Measurements from ENCODE around the gene PIK3R2. TPM values are rescaled to one million over a fixed set of nuclear protein-coding genes. Genes with fewer than 3 reads are reported as not detected.

PIK3R2 gene
- total RNA-seq, 1 experiment from 2014 or later = 42.8 TPM

- no peak overlapping the region for H4K91ac ChIP-seq (ENCODE audit: insufficient read length, low read depth, low read length)
- Mint-ChIP-seq H3K9me3 (no peaks in the 10 kb centered on the region), H3K4me3 (no peak overlapping the region; a peak in 1 of 5 replicates), H3K27ac (no peak overlapping the region; a peak in 1 of 7 replicates), H3K27me3 (ENCODE audit: low read depth) (peaks cover 4% of the 10 kb centered on the region; the same call in 1 of the 2 replicates), H3K4me1 (peaks cover 19 to 21% of the 10 kb centered on the region in 2 experiments), H3K36me3 (ENCODE audit: insufficient read depth in 1 of 3, low read depth in 3 of 3) (peaks cover 7 to 29% (median 25%) of the 10 kb centered on the region in 3 experiments; a peak in 6 of 7 replicates)
- H3T11ph ChIP-seq (ENCODE audit: low read length) = no peak overlapping the region
- no peak overlapping the region for H3K56ac ChIP-seq (ENCODE audit: insufficient read length, low read depth, low read length)
- TF ChIP-seq CTCF (conservative IDR thresholded peaks at IDR 0.05) = no peak
- H2BK12ac ChIP-seq (ENCODE audit: insufficient read length, low read depth, low read length) = no peak overlapping the region
- H2BK20ac ChIP-seq (ENCODE audit: low read depth, low read length, poor library complexity, severe bottlenecking) = no peak overlapping the region
- H4K5ac ChIP-seq (ENCODE audit: insufficient read length, low read depth, low read length) = no peak overlapping the region
- no peak overlapping the region for H3K4ac ChIP-seq (ENCODE audit: low read depth, low read length)
- no peak for DNase-seq
- no peaks in the 10 kb centered on the region; the same call in 1 of the 2 replicates for H3K4me1 ChIP-seq (ENCODE audit: insufficient read depth, low read length)
- no peak overlapping the region for H2BK5ac ChIP-seq (ENCODE audit: insufficient read length, low read length)
- H3K79me1 ChIP-seq (ENCODE audit: insufficient read depth, low read depth, low read length, poor library complexity, severe bottlenecking) = no peaks in the 10 kb centered on the region
- no peaks in the 10 kb centered on the region for H3K79me2 ChIP-seq (ENCODE audit: insufficient read depth, low read length)
- H3K27me3 ChIP-seq (ENCODE audit: insufficient read depth, low read length) = no peaks in the 10 kb centered on the region
- no CpG with 5 or more reads among the region's 27 CpGs for WGBS (ENCODE audit: extremely low coverage, insufficient read length, low lambda C conversion rate)
- no peak overlapping the region for H3K9ac ChIP-seq (ENCODE audit: extremely low read depth, insufficient read length, low read length)
- no peak overlapping the region for H3K4me2 ChIP-seq (ENCODE audit: insufficient read depth, insufficient read length, low read length)
- no peak overlapping the region for H3K23ac ChIP-seq (ENCODE audit: insufficient read length, low read depth, low read length)
- no peak overlapping the region for H2BK15ac ChIP-seq (ENCODE audit: low read depth, low read length)
- H2AK5ac ChIP-seq (ENCODE audit: insufficient read length, low read length) = no peak overlapping the region
- H4K20me1 ChIP-seq (ENCODE audit: control insufficient read depth, insufficient read depth, insufficient read length) = peaks cover 4% of the 10 kb centered on the region
- H4K8ac ChIP-seq (replicated peaks; ENCODE audit: insufficient read length, low read depth, low read length) = no peak overlapping the region
- H2AFZ ChIP-seq (ENCODE audit: low read length) = no peak overlapping the region
- H3K27ac ChIP-seq (ENCODE audit: insufficient read length, low read depth, low read length) = no peak overlapping the region
- no peak overlapping the region for H3K18ac ChIP-seq (ENCODE audit: insufficient read length, low read depth, low read length)
- H3K14ac ChIP-seq (ENCODE audit: insufficient read depth, low read length) = no peak overlapping the region
- H2BK120ac ChIP-seq (ENCODE audit: low read depth, low read length, poor library complexity, severe bottlenecking) = no peak overlapping the region
- H3K9me3 ChIP-seq (ENCODE audit: control insufficient read depth, low read depth, low read length) = no peaks in the 10 kb centered on the region
- H3K23me2 ChIP-seq (ENCODE audit: insufficient read length, low read depth, low read length, poor library complexity, severe bottlenecking) = no peaks in the 10 kb centered on the region
These were observed 29.8 kb upstream of the PIK3R2 start for GRCh38 chr19:18122860-18123795.

Data from H9 (cell line).